Measurements from ENCODE around the gene ARL8B. TPM values are rescaled to one million over a fixed set of nuclear protein-coding genes. Genes with fewer than 3 reads are reported as not detected.

The ARL8B gene
- total and polyA plus RNA-seq, 10 of the 15 experiments (the other 5 are each of a cell fraction or from before 2014, with no cell fraction given), result 22.0 to 80.6 (median 43.7) TPM

DNA sequence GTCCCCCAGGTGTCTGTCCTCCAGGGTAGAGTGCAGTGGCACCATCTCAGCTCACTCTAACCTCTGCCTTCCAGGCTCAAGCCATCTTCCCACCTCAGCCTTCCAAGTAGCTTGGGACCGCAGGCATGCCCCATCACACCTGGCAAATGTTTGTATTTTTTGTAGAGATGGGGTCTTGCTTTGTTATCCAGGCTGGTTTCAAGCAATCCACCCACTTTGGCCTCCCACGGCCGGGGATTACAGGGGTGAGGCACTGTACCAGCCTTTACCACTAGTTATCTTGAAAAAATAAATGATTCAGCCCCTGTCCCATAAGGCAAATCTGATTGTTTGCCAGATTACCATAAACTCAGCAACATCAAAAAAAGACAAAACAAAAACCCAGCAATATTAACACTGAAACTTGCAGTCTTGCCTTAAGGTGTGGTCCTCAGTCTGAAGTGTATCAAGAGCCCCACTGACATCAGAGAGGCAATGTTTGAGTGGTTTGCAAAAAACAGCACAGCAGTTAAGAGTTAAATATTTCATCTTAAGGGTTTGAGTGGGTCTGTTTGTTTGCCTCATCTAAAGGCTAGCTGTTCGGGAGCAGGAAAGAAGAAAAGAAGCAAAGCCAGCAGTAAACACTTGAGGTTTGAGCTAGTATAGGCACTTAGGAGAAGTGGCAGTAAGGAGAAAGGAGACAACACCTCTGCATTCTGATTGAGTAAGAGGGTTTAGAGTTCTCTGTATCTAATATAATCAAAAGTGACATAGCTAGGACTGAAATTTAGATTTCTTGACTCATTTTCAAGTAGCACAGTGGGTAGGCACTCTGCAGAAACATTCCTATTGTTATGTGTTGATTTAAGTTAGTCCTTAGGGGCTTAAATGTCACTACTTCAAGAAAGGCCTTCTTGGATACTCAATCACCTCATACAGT is 39.1 kb downstream of the ARL8B start:
- peak; percentile 43 for ATAC-seq
- H3K9ac ChIP-seq (ENCODE audit: control insufficient read depth, insufficient read depth, low read length), result no peak overlapping the region
- SMC1A ChIA-PET (ENCODE audit: uncharacterized antibody, unreplicated experiment), result interaction anchor here (0.8 to 4.4 kb wide), 12 partner anchors 7 to 36 kb away, joined by 3 to 30 read pairs (median 6); partner anchors contain the start of gene EDEM1
- intact Hi-C loops (cut with micrococcal nuclease; ENCODE audit: unreplicated experiment) (no loop called here), in situ Hi-C loops (cut with MboI) (no loop called here)
- H3K4me1 ChIP-seq (ENCODE audit: control insufficient read depth, insufficient read depth, low read length), result peaks cover 17% of the 10 kb centered on the region
- WGBS (ENCODE audit: insufficient coverage, insufficient replicate concordance, low lambda C conversion rate, missing lambda C conversion rate), result 86% methylated on average over 4 of the region's 4 CpGs
- H4K20me1 ChIP-seq (ENCODE audit: control insufficient read depth, insufficient read depth), result no peaks in the 10 kb centered on the region
- CTCF ChIA-PET, result interaction anchor here (0.6 to 2.7 kb wide), 3 partner anchors 10 to 832 kb away, joined by 3 to 7 read pairs (median 3); no protein-coding TSS in a partner anchor
- RAD21 ChIA-PET (ENCODE audit: unreplicated experiment), result interaction anchor here (0.5 to 1.9 kb wide), 5 partner anchors 11 to 653 kb away, joined by 3 to 6 read pairs (median 3); no protein-coding TSS in a partner anchor
- peak; percentile 59 for FAIRE-seq
- H3K4me2 ChIP-seq (ENCODE audit: control insufficient read depth, insufficient read depth), result 0 out of 2 replicates have a peak overlapping the region, but pooled peaks have one; percentile 12
- peaks cover 87% of the 10 kb centered on the region for H3K79me2 ChIP-seq (ENCODE audit: control insufficient read depth, insufficient read depth, low read length)
- no peaks in the 10 kb centered on the region for H3K27me3 ChIP-seq (replicated peaks in 1 of 2; ENCODE audit: control insufficient read depth in 2 of 2, insufficient read depth in 2 of 2, low read length in 1 of 2)
- BruUV-seq (replicated peaks), result no TSS peak
- POLR2A ChIA-PET, result interaction anchor here (0.6 to 1.5 kb wide), 6 partner anchors 10 to 35 kb away, joined by 3 to 6 read pairs (median 4); no protein-coding TSS in a partner anchor
- H2AFZ ChIP-seq (ENCODE audit: control insufficient read depth, low read depth, low read length), result no peak overlapping the region
- H3K9me3 ChIP-seq (replicated peaks; ENCODE audit: control insufficient read depth, insufficient read depth, low read length), result no peaks in the 10 kb centered on the region; the same call in 2 of the 3 replicates
- no peaks in the 10 kb centered on the region for H3K36me3 ChIP-seq (ENCODE audit: control insufficient read depth in 2 of 2, insufficient read depth in 2 of 2, low read length in 1 of 2)
- no peak for DNase-seq (ENCODE audit: low read depth, low spot score)
- H3K4me3 ChIP-seq, result no peak overlapping the region
- peak overlapping the region; percentile 23; the same call in 1 of the 2 replicates for H3K27ac ChIP-seq (ENCODE audit: control insufficient read depth, insufficient read depth)
- TF ChIP-seq, protein P1, sequence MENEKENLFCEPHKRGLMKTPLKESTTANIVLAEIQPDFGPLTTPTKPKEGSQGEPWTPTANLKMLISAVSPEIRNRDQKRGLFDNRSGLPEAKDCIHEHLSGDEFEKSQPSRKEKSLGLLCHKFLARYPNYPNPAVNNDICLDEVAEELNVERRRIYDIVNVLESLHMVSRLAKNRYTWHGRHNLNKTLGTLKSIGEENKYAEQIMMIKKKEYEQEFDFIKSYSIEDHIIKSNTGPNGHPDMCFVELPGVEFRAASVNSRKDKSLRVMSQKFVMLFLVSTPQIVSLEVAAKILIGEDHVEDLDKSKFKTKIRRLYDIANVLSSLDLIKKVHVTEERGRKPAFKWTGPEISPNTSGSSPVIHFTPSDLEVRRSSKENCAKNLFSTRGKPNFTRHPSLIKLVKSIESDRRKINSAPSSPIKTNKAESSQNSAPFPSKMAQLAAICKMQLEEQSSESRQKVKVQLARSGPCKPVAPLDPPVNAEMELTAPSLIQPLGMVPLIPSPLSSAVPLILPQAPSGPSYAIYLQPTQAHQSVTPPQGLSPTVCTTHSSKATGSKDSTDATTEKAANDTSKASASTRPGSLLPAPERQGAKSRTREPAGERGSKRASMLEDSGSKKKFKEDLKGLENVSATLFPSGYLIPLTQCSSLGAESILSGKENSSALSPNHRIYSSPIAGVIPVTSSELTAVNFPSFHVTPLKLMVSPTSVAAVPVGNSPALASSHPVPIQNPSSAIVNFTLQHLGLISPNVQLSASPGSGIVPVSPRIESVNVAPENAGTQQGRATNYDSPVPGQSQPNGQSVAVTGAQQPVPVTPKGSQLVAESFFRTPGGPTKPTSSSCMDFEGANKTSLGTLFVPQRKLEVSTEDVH (IDR thresholded peaks at IDR 0.05; ENCODE audit: low read depth, partially characterized antibody), result no peak
- TF ChIP-seq BHLHE40 (IDR thresholded peaks at IDR 0.05; ENCODE audit: borderline replicate concordance in 1 of 2, low read depth in 2 of 2, low read length in 1 of 2), result no peak
- TF ChIP-seq, protein P2, sequence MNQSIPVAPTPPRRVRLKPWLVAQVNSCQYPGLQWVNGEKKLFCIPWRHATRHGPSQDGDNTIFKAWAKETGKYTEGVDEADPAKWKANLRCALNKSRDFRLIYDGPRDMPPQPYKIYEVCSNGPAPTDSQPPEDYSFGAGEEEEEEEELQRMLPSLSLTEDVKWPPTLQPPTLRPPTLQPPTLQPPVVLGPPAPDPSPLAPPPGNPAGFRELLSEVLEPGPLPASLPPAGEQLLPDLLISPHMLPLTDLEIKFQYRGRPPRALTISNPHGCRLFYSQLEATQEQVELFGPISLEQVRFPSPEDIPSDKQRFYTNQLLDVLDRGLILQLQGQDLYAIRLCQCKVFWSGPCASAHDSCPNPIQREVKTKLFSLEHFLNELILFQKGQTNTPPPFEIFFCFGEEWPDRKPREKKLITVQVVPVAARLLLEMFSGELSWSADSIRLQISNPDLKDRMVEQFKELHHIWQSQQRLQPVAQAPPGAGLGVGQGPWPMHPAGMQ (IDR thresholded peaks at IDR 0.05; ENCODE audit: borderline replicate concordance), result no peak
- TF ChIP-seq, protein P3, sequence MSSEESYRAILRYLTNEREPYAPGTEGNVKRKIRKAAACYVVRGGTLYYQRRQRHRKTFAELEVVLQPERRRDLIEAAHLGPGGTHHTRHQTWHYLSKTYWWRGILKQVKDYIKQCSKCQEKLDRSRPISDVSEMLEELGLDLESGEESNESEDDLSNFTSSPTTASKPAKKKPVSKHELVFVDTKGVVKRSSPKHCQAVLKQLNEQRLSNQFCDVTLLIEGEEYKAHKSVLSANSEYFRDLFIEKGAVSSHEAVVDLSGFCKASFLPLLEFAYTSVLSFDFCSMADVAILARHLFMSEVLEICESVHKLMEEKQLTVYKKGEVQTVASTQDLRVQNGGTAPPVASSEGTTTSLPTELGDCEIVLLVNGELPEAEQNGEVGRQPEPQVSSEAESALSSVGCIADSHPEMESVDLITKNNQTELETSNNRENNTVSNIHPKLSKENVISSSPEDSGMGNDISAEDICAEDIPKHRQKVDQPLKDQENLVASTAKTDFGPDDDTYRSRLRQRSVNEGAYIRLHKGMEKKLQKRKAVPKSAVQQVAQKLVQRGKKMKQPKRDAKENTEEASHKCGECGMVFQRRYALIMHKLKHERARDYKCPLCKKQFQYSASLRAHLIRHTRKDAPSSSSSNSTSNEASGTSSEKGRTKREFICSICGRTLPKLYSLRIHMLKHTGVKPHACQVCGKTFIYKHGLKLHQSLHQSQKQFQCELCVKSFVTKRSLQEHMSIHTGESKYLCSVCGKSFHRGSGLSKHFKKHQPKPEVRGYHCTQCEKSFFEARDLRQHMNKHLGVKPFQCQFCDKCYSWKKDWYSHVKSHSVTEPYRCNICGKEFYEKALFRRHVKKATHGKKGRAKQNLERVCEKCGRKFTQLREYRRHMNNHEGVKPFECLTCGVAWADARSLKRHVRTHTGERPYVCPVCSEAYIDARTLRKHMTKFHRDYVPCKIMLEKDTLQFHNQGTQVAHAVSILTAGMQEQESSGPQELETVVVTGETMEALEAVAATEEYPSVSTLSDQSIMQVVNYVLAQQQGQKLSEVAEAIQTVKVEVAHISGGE (CRISPR knock-in tag; IDR thresholded peaks at IDR 0.05), result no peak
- no peak for TF ChIP-seq POLR2AphosphoS5 (IDR thresholded peaks at IDR 0.05; ENCODE audit: low read length)
- TF ChIP-seq PAX8 (IDR thresholded peaks at IDR 0.05), result no peak
- no peak for TF ChIP-seq ASH2L (IDR thresholded peaks at IDR 0.05; ENCODE audit: borderline replicate concordance, low read depth)
- TF ChIP-seq NFYB (IDR thresholded peaks at IDR 0.05; ENCODE audit: insufficient read depth, low read depth, low read length), result no peak
- TF ChIP-seq, protein P4, sequence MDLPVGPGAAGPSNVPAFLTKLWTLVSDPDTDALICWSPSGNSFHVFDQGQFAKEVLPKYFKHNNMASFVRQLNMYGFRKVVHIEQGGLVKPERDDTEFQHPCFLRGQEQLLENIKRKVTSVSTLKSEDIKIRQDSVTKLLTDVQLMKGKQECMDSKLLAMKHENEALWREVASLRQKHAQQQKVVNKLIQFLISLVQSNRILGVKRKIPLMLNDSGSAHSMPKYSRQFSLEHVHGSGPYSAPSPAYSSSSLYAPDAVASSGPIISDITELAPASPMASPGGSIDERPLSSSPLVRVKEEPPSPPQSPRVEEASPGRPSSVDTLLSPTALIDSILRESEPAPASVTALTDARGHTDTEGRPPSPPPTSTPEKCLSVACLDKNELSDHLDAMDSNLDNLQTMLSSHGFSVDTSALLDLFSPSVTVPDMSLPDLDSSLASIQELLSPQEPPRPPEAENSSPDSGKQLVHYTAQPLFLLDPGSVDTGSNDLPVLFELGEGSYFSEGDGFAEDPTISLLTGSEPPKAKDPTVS (IDR thresholded peaks at IDR 0.05; ENCODE audit: low read depth, low read length), result no peak
- TF ChIP-seq DPF2 (IDR thresholded peaks at IDR 0.05), result no peak

Data from GM12878 (cell line).